Left lung (tissue), 10 donors: ENCODE measurements around the gene ICA1. TPM values are rescaled to one million over a fixed set of nuclear protein-coding genes. Genes with fewer than 3 reads are reported as not detected.

Source experiments
- ATAC-seq: fragments of 200-7000 bp; cut with Tn5 transposase; one replicate; pipeline ENCODE4 v1.9.1; 2020; ENCODE audit warnings: moderate library complexity
- DNase-seq, 4 donors: peaks; one replicate each; pipeline ENCODE4 v3.0.0-alpha.2; 2013 to 2020
- H3K27ac ChIP-seq, 2 donors: fragments of 200-600 bp; sonication (generic) in 1 of 2; one replicate each; pipeline versions ENCODE4 v1.5.0 to v1.8.0; 2020 to 2021
- H3K27me3 ChIP-seq, 2 donors: fragments of 200-600 bp; sonication (generic) in 1 of 2; one replicate each; pipeline versions ENCODE4 v1.5.0 to v1.8.0; 2020 to 2021
- H3K36me3 ChIP-seq, 2 donors: fragments of 200-600 bp; sonication (generic) in 1 of 2; one replicate each; pipeline versions ENCODE4 v1.5.0 to v1.8.0; 2020 to 2021
- H3K4me1 ChIP-seq, 2 donors: fragments of 200-600 bp; one replicate each; pipeline ENCODE4 v1.8.0; 2021
- H3K4me3 ChIP-seq, 2 donors: fragments of 200-600 bp; sonication (generic) in 1 of 2; one replicate each; pipeline versions ENCODE4 v1.5.0 to v1.8.0; 2020 to 2021; ENCODE audit warnings: mild to moderate bottlenecking in 1 of 2
- H3K9me3 ChIP-seq, 2 donors: fragments of 200-600 bp; sonication (generic) in 1 of 2; one replicate each; pipeline versions ENCODE4 v1.5.0 to v1.8.0; 2020 to 2021
- CTCF ChIP-seq, 2 donors: fragments of 200-600 bp; sonication (generic) in 1 of 2; IDR thresholded peaks; one replicate each; pipeline versions ENCODE4 v1.5.0 to v1.8.0; 2021; ENCODE audit warnings: antibody characterized with exemption in 2 of 2
- intact Hi-C, 2 donors: fragments of 100-400 bp; cut with DNase I; formaldehyde crosslinking; loops; one replicate each; pipeline versions ENCODE4 v1.11.2 to v1.14.2; 2022
- polyA plus RNA-seq, 6 donors: library from polyadenylated mRNA; unstranded; fragments of 120-200 nt; gene quantifications; one replicate each; pipeline ENCODE4 v1.2.1, GENCODE V29; 2013; ENCODE audit not compliant: insufficient read length in 6 of 6
- total RNA-seq, 2 donors: library from RNA; stranded (reverse); fragmentation: NEBNext Ultra II Directional; extraction: Animal tissue kit (Norgen Biotek cat#: 25700); gene quantifications; one replicate each; pipeline ENCODE4 v1.2.1, GENCODE V29; 2021
- donor health status: DM: no; HTN: yes; CAD: no.
- donor health status: DM: no; HTN: no; CAD: no.

The ICA1 gene
- total and polyA plus RNA-seq, 8 donors: 22.4 to 53.3 (median 40.5) TPM

- TF ChIP-seq CTCF (IDR thresholded peaks at IDR 0.05): no peak
- ATAC-seq: no peak
- intact Hi-C loops: no loop called here
These were observed 177.1 kb downstream of the ICA1 start for GRCh38 chr7:8084836-8085235.

GRCh38 chr7:8082762-8083161, 179.2 kb downstream of the ICA1 start:
- H3K9me3 ChIP-seq: no peaks in the 10 kb centered on the region
- no peak overlapping the region for H3K4me3 ChIP-seq
- intact Hi-C loops: no loop called here
- H3K36me3 ChIP-seq: peaks cover 0 to 21% of the 10 kb centered on the region in 2 donors
- TF ChIP-seq CTCF (IDR thresholded peaks at IDR 0.05): no peak
- DNase-seq: no peak
- no peak overlapping the region for H3K27ac ChIP-seq
- H3K4me1 ChIP-seq: no peaks in the 10 kb centered on the region
- no peaks in the 10 kb centered on the region for H3K27me3 ChIP-seq
- no peak for ATAC-seq

More at GRCh38 chr7:8084836-8085235, 177.1 kb downstream of the ICA1 start:
- Histone ChIP-seq H3K4me1 (no peaks in the 10 kb centered on the region), H3K4me3 (no peak overlapping the region), H3K36me3 (peaks cover 0 to 21% of the 10 kb centered on the region in 2 donors), H3K27ac (no peak overlapping the region), H3K9me3 (no peaks in the 10 kb centered on the region), H3K27me3 (no peaks in the 10 kb centered on the region)
- no peak for DNase-seq

- intact Hi-C loops: no loop called here
- H3K4me1 ChIP-seq: no peaks in the 10 kb centered on the region
- no peak overlapping the region for H3K4me3 ChIP-seq
- H3K27me3 ChIP-seq: no peaks in the 10 kb centered on the region
- ATAC-seq: no peak
- H3K36me3 ChIP-seq: no peaks in the 10 kb centered on the region
- H3K9me3 ChIP-seq: no peaks in the 10 kb centered on the region
- DNase-seq: no peak
- no peak overlapping the region for H3K27ac ChIP-seq
- TF ChIP-seq CTCF (IDR thresholded peaks at IDR 0.05): no peak
These were observed 183.5 kb downstream of the ICA1 start for GRCh38 chr7:8078418-8078817.

GRCh38 chr7:8070451-8071180, 191.4 kb downstream of the ICA1 start:
- no peak overlapping the region for H3K4me3 ChIP-seq
- peaks cover 0 to 16% of the 10 kb centered on the region in 2 donors for H3K36me3 ChIP-seq
- H3K9me3 ChIP-seq: no peaks in the 10 kb centered on the region
- no peaks in the 10 kb centered on the region for H3K27me3 ChIP-seq
- intact Hi-C loops: no loop called here
- H3K4me1 ChIP-seq: no peaks in the 10 kb centered on the region
- DNase-seq (no peak), ATAC-seq (no peak)
- TF ChIP-seq CTCF (IDR thresholded peaks at IDR 0.05): no peak
- H3K27ac ChIP-seq: no peak overlapping the region

GRCh38 chr7:8068892-8069686, 192.9 kb downstream of the ICA1 start:
- Histone ChIP-seq H3K27me3 (no peaks in the 10 kb centered on the region), H3K4me1 (no peaks in the 10 kb centered on the region), H3K4me3 (no peak overlapping the region), H3K27ac (no peak overlapping the region), H3K36me3 (peaks cover 0 to 16% of the 10 kb centered on the region in 2 donors), H3K9me3 (no peaks in the 10 kb centered on the region)
- no peak for TF ChIP-seq CTCF (IDR thresholded peaks at IDR 0.05)
- DNase-seq (no peak), ATAC-seq (peak; percentile 38)
- intact Hi-C loops: no loop called here
